Endothelial cell of coronary artery (primary cell): ENCODE results near the gene CABS1. TPM values are rescaled to one million over a fixed set of nuclear protein-coding genes. Genes with fewer than 3 reads are reported as not detected.

Experiments
- total RNA-seq: library from RNA; depleted of rRNA; stranded (reverse); fragments of >200 nt; gene quantifications from 2 replicates; pipeline ENCODE4 v1.2.3, GENCODE V29; 2014

CABS1 gene
- total RNA-seq: not detected in 2 replicates

GRCh38 chr4:70334681-70335080, at the start of gene CABS1:
CABS1 (plus strand) TSS chr4:70334981; CDS start chr4:70335040, 59 bp downstream.

GRCh38 chr4:70360460-70360859, 25.7 kb downstream of the CABS1 start, which contains the start of gene SMR3A:
SMR3A (plus strand) TSS chr4:70360760; CDS start chr4:70362116, 1,356 bp downstream.

DNA sequence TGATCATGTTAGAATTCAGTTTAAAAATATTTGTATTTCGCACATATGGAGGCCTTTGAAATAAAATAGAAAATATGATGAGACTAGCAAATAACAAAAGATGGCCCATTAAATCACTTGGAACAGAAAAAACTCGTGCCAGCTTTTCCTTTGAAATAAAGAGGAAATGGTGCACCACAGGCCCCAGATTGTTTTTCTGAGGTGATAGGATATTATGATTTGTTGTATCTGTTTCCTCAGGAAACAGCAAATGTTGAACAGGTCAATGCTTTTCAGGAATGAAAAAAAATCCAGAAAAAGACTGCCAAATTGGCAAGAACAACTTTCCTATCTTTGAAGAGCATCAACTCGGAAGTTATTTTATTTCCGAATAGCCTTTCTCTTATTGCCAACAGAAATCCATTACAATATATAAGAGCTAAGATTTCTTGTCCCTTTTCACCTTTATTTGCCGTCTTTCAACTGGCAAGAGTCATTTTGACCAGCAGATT, 48.0 kb downstream of the CABS1 start, which contains the start of gene SMR3B:
Gene SMR3B, plus strand, starts transcription at position 441 of the 491 bp plus-strand sequence. CDS start 1,380 bp downstream, outside the sequence.

Other genes starting within 250 kb of the CABS1 start
- not detected in 2 replicates for gene PRR27, start 180.7 kb upstream of the CABS1 start, total RNA-seq
- not detected in 2 replicates for gene ODAM, start 139.3 kb upstream of the CABS1 start, total RNA-seq
- not detected in 2 replicates for gene FDCSP, start 108.9 kb upstream of the CABS1 start, total RNA-seq
- not detected in 2 replicates for gene CSN3, start 92.4 kb upstream of the CABS1 start, total RNA-seq
- not detected in 2 replicates for gene SMR3A, start 25.8 kb downstream of the CABS1 start, total RNA-seq
- gene SMR3B, start 48.1 kb downstream of the CABS1 start, total RNA-seq: not detected in 2 replicates
- gene OPRPN, start 63.0 kb downstream of the CABS1 start, total RNA-seq: not detected in 2 replicates
- not detected in 2 replicates for gene MUC7, start 137.2 kb downstream of the CABS1 start, total RNA-seq
- gene AMTN, start 183.6 kb downstream of the CABS1 start, total RNA-seq: 0.09 TPM in 1 of 2 replicates, not detected in the other